HS-5 (cell line): ENCODE data around the gene CDC42BPA.

Experiments
- DNase-seq: peaks from one replicate; pipeline ENCODE4 v3.0.0-alpha.2; 2012; ENCODE audit warnings: low read depth

Gene CDC42BPA

DNA sequence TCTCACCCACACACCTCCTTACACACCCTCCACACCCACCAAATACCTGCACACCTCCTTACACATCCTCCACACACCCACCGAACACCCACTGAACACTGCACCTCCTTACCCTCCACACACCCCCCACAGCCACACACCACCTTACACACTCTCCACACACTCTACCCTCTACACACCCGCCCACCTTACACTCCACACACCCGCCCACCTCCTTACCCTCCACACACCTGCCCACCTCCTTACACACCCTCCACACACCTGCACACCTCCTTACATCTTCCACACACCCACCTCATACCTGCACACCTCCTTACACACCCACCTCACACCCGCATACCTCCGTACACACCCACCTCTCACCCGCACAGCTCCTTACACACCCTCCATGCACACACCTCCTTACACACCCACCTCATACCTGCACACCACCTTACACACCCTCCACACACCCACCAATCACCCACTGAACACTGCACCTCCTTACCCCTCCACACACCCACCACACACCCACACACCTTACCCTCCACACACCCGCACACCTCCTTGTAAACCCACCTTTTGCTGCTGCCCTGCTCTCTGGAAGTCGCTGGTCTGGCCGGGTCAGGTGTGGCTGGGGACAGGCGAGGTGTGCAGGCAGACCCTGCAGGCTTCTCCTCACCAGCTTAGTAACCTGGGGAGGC is 339.7 kb downstream of the CDC42BPA start:
- no peak for DNase-seq

DNA sequence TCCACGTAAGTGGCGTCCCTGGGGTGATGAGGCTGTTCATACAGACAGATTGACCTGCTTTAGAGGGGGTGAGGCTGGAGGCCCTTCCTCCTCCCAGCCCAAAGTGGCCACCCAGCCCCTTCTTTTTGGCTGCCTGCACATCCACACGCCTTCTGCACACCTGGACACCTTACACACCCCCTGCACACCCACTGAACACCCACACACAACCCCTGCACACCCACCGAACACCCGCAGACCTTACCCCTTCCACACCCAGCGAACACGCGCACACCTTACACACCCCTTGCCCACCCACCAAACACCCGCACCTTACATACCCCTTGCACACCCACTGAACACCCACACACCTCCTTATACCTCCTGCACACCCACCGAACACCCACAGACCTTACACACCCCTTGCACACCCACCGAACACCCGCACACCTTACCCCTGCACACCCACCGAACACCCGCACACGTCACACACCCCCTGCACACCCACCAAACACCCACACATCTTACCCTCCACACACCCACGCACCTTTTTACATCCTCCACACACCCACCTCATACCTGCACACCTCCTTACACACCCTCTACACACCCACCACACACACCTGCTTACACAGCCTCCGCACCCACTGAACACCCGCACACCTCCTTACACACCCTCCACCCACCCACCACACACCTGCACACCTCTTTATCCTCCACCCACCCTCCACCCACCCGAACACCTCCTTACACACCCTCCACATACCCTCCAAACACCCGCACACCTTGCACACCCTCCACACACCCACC is 340.5 kb downstream of the CDC42BPA start:
- no peak for DNase-seq

DNA sequence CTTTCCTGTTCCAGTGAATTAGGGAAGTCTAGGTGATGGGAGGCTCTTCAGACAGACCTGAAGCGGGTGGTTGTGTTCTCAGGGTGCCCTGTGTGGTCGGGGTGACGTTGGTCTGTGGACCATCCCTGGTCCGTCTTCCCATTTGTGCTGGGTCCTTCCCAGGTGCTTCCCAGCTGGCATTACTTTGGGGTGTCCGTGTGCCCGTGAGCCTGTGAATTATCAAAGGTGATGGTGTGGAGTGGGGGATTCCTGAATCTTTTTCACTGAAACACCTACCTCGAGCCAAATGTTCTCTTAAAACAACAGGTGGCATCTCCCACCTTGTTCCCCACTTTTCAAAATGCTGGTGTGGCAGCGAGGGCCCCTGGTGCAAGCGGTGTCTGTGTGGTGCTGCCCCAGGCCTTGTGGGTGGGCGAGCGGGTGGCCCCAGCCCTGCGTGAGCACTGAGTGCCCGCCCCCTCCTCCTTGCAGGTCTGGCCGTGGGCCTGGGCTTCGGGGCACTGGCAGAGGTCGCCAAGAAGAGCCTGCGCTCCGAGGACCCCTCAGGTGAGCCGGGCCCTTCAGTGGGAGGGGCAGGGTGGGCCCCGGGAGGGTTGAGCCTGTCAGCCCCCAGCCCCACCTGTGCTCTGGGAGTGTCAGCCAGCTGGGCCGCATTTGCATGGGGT is 341.2 kb downstream of the CDC42BPA start:
- no peak for DNase-seq

DNA sequence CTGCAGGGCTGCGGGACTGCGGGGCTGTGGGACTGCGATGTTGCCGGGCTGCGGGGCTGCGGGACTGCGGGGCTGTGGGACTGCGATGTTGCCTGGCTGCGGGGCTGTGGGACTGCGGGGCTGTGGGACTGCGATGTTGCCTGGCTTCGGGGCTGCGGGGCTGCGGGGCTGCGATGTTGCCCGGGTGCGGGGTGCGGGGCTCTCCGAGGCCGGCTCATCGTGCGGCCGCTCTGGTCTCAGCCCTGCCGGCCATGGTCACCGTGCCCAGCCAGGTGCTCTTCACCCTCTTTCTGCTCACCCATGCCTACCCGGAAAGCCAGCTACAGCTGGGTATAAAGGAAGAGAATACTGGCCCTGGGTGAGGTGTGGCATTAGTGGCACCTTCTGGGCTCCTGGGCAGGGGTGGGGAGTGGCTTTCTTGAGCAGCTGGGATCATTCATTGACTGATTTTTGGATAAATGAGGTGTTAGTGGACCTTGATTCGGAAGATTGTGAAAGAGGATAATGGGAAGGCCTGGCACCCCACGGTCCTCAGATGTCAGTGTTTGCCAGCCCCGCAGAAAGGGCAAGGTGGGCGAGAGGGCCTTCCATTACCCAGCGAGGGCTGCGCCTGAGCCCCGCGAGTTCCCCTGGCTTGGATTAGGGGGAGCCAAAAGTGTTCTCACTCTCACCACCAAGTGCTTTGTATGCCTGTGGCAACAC is 341.9 kb downstream of the CDC42BPA start:
- DNase-seq: no peak

DNA sequence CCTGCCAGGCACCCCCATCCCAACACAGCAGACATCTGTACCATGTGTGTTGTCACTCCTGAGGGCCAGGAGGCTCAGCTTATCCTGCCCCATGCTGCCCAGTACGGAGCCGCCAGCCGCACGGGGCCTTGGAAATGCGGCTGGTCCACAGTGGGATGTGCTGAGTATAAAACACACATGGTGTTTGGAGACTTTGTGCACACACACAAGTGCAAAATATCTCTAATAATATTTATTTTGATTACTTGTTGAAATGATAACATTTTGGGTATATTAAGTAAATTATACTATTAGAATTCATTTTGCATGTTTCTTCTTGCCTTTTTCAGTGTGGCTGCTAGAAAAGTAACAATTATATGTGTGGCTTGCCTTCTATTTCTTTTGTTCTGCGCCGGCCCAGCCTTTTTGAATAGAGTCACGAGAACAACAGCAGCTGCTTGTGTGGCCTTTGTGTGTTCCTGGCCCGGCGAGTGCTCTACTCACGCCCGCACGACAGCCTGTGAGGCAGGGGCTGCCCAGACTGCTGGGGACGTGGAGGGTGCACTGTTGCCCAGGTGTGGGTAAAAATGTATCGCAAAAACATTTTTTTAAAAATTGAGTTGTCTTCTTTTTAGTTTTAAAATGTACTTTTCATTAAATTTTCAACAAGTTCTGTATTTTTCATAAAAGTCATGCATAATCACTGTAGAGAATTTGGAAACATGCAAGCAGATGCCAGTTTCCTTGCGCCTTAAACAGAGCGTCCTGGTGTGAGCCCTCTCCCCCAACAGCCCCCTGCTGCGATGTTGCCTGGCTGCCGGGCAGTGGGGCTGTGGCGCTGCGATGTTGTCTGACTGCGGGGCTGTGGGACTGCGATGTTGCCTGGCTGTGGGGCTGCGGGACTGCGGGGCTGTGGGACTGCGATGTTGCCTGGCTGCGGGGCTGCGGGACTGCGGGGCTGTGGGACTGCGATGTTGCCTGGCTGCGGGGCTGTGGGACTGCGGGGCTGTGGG is 342.7 kb downstream of the CDC42BPA start:
- no peak for DNase-seq

DNA sequence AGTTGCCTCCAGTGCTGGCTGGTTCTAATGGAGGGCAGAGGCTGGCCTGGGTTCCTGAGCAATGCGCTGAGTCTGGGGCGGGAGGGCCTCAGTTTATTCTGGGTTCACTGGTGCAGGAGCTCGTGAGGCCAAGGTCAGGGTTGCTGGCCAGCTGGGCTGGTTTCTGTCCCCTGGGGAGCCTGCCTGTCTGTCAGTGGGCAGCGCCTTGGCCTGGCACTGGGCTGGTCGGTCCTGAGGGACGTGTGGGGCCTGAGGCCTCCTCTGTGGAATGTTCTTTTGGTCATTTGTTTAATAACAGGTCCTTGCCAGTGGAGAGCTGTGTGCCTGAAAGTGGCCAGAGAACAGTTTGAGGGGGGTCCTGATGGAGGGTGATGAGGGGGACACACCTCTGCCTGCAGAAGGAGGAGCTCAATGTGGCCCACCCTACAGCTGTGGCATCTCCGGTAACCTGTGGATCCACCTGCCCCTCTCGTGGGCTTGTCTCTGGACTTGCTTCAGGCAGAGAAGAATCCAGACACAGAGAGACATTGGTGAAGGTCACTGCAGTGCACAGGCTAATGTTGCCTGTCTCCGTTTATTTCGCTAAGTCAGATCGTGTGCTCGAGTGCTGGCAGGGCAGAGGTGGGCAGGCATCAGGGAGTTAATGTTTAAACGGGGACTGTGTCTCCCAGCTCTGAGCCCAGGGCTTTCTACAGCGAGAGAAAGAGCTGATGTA is 343.6 kb downstream of the CDC42BPA start:
- DNase-seq: no peak

DNA sequence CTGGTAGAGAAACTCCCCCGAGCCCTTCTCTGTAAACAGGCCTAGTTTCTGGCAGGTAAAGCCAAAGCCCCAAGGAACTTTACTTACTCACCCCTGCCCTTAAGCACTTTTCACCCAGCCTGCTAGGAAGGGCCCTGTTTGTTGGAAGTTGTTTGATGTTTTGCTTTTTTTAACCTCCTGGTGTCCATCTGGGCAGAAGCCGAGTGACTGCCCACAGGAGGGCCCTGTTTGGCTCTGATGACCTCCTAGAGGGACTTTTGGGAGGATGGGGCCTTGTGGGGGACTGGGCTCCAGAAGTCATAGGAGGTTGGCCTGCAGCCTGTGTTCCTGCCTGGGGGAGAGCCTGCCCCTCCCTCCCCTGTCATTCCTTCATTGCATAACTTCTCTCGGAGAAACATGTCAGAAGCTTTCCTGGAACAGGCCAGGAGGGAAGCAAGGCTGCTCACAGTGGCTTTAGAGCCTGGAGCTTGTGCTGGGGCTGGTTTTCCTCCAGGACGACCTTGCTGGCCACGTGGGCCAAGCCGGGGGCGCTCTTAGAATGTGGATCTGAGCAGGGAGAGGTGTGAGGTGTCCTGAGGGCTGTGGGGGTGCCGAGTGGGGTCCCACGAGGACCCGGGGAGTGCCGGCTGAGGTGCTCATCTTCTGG is 344.3 kb downstream of the CDC42BPA start:
- no peak for DNase-seq

DNA sequence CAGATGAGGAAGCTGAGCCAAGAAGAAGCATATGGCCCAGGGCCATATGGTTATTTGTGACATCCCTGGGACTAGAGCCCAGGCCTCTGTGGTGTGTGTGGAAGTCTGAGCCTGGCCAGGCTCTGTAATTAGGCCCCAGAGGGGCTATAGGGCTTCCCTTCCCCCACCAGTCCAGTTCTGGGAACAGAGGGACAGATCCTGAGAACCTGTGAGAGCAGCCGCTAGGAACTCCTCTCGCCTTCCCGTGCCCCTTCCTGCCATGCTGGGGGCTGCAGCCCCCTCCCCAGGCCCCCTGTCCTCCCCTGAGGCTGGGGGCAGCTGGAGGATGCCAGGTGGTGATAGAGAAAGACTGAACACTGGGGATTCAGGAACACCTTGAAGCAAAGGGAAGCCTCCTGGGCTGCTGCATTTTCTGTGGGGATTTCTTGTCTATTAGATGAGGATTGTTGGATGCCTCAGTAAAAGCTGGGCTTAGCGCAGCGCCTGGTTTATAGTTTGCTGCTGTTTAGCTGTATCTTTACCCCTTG is 344.9 kb downstream of the CDC42BPA start:
- DNase-seq: no peak

DNA sequence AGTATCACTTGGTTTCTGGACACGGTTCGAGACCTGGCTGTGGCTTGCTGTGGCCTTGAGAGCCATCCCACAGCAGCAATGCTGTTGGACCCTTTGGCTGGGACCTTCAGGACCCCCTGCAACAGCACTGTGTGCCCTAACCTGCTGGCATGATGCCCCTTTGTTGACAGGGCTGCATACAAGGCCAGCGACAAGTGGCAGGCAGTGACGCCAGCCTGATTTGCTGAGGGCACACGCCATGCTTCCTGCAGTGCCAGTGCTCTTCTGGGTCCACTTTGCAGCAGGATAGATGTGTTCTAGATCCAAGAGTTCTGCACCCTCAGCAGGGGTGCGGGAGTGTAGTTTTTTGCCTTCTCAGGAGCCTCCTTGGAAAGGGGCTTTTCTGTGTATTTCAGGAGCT is 345.4 kb downstream of the CDC42BPA start:
- DNase-seq: no peak

DNA sequence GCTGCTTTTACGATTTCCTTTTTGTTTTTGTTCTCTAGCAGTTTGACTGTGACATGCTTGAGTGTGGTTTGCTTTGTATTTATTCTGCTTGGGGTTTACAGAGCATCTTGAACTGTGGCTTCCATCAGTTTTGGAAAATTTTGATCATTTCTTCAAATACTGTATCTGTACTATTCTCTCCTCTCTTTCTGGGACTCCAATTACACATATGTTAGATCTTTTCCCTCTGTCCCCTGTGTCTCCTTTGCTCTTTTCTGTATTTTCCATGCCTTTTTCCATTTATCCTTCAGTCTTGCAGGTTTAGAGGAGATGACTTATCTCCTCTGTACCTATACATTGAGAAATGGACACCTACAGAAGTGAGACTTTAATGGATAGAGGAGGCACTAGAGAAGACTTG is 346.5 kb downstream of the CDC42BPA start:
- DNase-seq: no peak

DNA sequence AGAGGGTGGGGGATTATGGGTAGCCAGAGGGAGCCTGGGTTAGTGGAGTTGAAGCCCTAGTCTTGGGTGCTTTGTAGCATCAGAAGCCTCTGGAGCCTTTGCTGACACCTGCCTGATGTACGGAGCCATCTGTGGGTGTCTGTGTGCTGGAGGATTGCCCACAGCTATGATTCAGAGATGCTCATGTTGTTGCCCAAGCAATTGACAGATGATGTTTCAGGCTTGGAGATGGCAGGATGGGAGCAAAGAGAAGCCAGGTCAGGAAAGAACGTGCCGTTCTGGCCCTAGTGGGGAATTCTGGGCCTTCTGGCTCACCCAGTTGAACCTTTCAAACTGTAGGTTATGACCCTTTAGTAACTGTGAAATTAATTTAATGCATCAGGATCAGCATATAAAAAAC is 350.6 kb downstream of the CDC42BPA start:
- no peak for DNase-seq

GRCh38 chr1:226966683-226967082 is 351.6 kb downstream of the CDC42BPA start:
- DNase-seq: no peak

DNA sequence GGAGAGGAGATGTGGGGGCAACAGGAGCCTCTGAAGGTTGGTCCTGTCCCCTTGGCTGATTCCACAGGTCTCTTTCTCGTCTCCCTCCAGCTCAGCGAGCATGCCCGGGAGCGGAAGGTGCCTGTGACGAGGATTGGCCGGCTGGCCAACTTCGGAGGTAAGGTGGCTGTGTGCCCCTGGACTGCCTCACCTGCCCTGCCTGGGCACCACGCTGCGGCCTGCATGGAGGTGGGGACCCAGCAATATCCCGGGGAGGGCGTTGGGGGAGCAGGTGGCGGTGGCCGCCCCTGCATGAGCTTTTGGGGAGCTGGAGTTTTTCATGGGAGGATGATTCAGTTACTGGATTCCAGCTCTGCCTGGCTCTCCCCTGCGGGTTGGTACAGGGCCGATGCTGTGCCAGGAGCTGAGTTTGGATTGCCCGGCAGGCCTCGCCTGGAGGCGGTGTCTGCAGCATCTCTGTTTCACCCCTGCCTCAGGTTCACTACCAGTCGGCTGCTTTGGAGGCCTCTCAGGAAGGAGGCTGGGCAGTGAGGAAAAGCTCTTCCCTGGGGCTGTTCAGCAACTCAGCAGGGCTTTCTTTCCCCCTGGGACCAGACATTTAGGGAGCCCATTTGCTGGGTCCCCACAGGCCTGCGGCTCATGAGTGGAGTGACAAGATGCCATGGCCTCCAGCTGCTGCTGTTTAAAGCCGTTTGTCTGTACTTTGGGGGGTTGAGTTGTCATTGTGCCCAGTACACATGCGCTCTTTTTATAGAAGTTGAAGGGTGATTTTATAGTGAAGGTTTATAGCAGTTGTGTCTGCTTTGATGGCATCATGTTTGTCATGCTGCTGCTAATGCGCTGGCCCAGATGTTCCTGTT is 352.5 kb downstream of the CDC42BPA start:
- DNase-seq: no peak

GRCh38 chr1:226964611-226965486 is 353.4 kb downstream of the CDC42BPA start:
- no peak for DNase-seq

- DNase-seq: no peak
Measured at GRCh38 chr1:226964068-226964425, 354.2 kb downstream of the CDC42BPA start.

- DNase-seq: no peak
Measured at GRCh38 chr1:226962421-226963391, 355.6 kb downstream of the CDC42BPA start.
